Activated CD4-positive, alpha-beta T cell treated with anti-CD3 and anti-CD28 coated beads, Interleukin-2, amount 10 ng/mL, durations not matched to agents 24 days and 14 days (primary cell): ENCODE data around the gene DNAI7. TPM values are rescaled to one million over a fixed set of nuclear protein-coding genes. Genes with fewer than 3 reads are reported as not detected.

Source experiments
- DNase-seq: peaks from one replicate; pipeline ENCODE4 v3.0.0; 2022
- H3K27ac Mint-ChIP-seq: one replicate; pipeline ENCODE4 v1.8.0; 2022; ENCODE audit warnings: mild to moderate bottlenecking, mixed read lengths
- H3K27me3 Mint-ChIP-seq: one replicate; pipeline ENCODE4 v1.8.0; 2022; ENCODE audit warnings: mixed read lengths
- H3K36me3 Mint-ChIP-seq: one replicate; pipeline ENCODE4 v1.8.0; 2022; ENCODE audit warnings: low read depth, mild to moderate bottlenecking, mixed read lengths
- H3K4me1 Mint-ChIP-seq: one replicate; pipeline ENCODE4 v1.8.0; 2021; ENCODE audit warnings: mixed read lengths
- H3K4me3 Mint-ChIP-seq: one replicate; pipeline ENCODE4 v1.8.0; 2022; ENCODE audit warnings: mild to moderate bottlenecking, moderate library complexity, mixed read lengths
- H3K9me3 Mint-ChIP-seq: one replicate; pipeline ENCODE4 v1.8.0; 2021; ENCODE audit warnings: mixed read lengths
- intact Hi-C: fragments of 100-400 bp; cut with micrococcal nuclease; formaldehyde crosslinking; loops from one replicate; pipeline ENCODE4 v1.15.1; 2023
- total RNA-seq: library from RNA; stranded (reverse); gene quantifications from 2 replicates; pipeline ENCODE4 v1.2.3, GENCODE V29; 2022

DNAI7 gene
- total RNA-seq, 1 donor from 2014 or later: not detected

DNA sequence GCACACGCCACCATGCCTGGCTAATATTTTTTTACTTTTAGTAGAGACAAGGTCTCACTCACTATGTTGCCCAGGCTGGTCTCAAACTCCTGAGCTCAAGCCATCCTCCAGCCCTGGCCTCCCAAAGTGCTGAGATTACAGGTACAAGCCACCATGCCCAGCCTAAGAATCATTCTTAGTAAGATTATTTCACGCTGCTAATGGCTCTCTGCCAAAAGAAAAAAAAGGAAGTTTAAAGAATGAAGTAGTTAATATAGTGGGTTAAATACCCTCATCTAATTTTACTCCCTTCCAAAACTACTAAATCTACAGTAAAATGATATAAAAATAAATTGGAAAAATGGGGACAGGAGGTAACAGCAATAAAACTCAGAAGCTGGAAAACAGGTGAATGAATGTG, 2.6 kb upstream of the DNAI7 start:
- DNase-seq: no peak
- Mint-ChIP-seq H3K4me3 (no peak overlapping the region), H3K27ac (no peak overlapping the region), H3K27me3 (no peaks in the 10 kb centered on the region), H3K4me1 (peaks cover 23% of the 10 kb centered on the region), H3K9me3 (no peaks in the 10 kb centered on the region), H3K36me3 (peaks cover 16% of the 10 kb centered on the region)
- intact Hi-C loops: loop anchor here (5.0 to 10.0 kb wide), 3 partner anchors 125 to 397 kb away; no protein-coding TSS in a partner anchor

DNA sequence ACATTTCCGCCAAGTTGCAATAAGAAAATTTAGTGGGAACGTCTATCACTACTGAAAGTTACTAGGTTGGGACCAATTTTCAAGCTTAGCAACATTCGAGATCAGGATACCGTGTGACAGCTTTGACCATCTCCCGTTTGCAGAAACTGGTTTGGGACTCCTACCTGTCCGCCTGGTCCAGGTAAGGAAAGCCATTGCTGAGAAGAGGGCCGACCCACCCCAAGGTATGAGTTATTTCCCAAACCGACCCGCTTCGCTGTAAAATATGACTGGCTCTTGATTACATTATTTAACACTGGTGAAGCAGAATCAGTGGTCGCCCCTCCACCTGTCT, 271 bp downstream of the DNAI7 start:
- H3K4me3 Mint-ChIP-seq: peak overlapping the region; percentile 94
- H3K27ac Mint-ChIP-seq: peak overlapping the region; percentile 93
- peaks cover 23% of the 10 kb centered on the region for H3K4me1 Mint-ChIP-seq
- intact Hi-C loops: loop anchor here (1.0 to 10.0 kb wide), 7 partner anchors 56 to 400 kb away; partner anchors contain the start of gene KRAS
- H3K9me3 Mint-ChIP-seq: no peaks in the 10 kb centered on the region
- H3K36me3 Mint-ChIP-seq: peaks cover 8% of the 10 kb centered on the region
- no peaks in the 10 kb centered on the region for H3K27me3 Mint-ChIP-seq
- DNase-seq: no peak

- Mint-ChIP-seq H3K27me3 (no peaks in the 10 kb centered on the region), H3K4me3 (peak overlapping the region; percentile 94), H3K4me1 (peaks cover 23% of the 10 kb centered on the region), H3K36me3 (peaks cover 7% of the 10 kb centered on the region), H3K27ac (peak overlapping the region; percentile 93), H3K9me3 (no peaks in the 10 kb centered on the region)
- DNase-seq: no peak
- intact Hi-C loops: loop anchor here (2.0 to 10.0 kb wide), 3 partner anchors 141 to 401 kb away; a partner anchor contains a TSS
These were observed 746 bp downstream of the DNAI7 start for GRCh38 chr12:25194214-25194613.

DNA sequence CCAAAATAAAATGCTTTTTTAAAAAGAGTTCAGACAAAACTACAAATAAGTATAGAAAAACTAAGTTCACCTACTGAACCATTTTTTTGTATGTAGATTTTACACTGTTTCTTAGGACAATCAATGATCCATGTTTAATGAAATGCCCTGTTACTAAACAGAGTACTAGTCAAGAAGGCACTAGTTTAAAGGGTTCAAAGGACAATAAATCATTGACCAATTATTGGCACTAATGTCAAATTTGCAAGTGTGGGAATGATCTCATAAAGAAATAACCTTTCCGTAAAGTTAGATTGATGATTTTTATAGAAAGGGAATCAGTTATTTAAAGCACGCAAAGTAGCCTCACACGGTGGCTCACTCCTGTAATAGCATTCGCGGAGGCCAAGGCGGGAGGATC, 4.2 kb downstream of the DNAI7 start:
- intact Hi-C loops: loop anchor here (10.0 kb wide), 1 partner anchor 404 kb away; no protein-coding TSS in a partner anchor
- Mint-ChIP-seq H3K9me3 (no peaks in the 10 kb centered on the region), H3K36me3 (peaks cover 3% of the 10 kb centered on the region), H3K27ac (no peak overlapping the region), H3K4me1 (peaks cover 29% of the 10 kb centered on the region), H3K4me3 (no peak overlapping the region), H3K27me3 (no peaks in the 10 kb centered on the region)
- DNase-seq: no peak

DNA sequence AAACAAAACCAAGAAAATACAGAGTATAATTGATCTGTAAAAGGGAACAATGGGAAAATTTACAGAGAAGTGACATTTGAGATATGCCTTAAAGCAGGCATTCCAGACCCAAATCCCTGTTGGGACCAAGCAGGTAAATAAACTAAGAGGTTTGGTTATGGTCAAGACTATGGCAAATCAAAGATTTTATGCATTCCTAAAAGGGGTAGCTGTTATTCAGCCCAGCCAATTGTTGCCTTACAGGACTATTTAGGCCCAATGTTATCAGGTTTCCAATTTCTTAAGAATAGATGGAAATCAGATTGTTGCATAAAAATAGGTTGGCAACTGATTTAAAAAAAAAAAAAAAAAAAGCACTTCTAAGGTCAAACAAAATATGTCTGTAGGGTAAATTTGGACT, 5.3 kb downstream of the DNAI7 start:
- Mint-ChIP-seq H3K4me1 (peaks cover 20% of the 10 kb centered on the region), H3K4me3 (no peak overlapping the region), H3K27ac (no peak overlapping the region), H3K36me3 (no peaks in the 10 kb centered on the region), H3K9me3 (no peaks in the 10 kb centered on the region), H3K27me3 (no peaks in the 10 kb centered on the region)
- no peak for DNase-seq
- intact Hi-C loops: loop anchor here (10.0 kb wide), 1 partner anchor 405 kb away; no protein-coding TSS in a partner anchor

DNA sequence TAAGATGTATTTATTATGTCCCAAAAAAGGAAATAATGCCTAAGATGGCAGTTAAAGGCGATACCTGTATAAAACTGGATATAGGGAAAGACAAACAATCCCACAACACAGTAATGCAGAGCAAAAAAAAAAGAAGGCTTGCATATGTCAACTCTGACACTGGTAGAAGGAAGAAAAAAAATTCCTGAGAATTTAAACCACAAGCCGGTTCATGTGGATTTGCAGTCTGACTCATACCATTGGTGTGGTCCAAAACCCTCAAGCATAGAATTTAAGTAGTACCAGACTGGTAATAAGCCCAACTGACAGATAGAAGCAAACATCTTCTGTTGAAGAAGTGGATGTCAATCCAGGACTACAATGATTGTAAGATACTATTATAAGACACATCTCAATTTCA, 7.2 kb downstream of the DNAI7 start:
- Mint-ChIP-seq H3K9me3 (no peaks in the 10 kb centered on the region), H3K4me1 (peaks cover 19% of the 10 kb centered on the region), H3K4me3 (no peak overlapping the region), H3K27me3 (no peaks in the 10 kb centered on the region), H3K36me3 (no peaks in the 10 kb centered on the region), H3K27ac (no peak overlapping the region)
- intact Hi-C loops: no loop called here
- DNase-seq: no peak

- no peaks in the 10 kb centered on the region for H3K27me3 Mint-ChIP-seq
- no peaks in the 10 kb centered on the region for H3K36me3 Mint-ChIP-seq
- H3K9me3 Mint-ChIP-seq: no peaks in the 10 kb centered on the region
- H3K4me3 Mint-ChIP-seq: peak overlapping the region; percentile 72
- peak; percentile 67 for DNase-seq
- H3K27ac Mint-ChIP-seq: peak overlapping the region; percentile 63
- intact Hi-C loops: no loop called here
- H3K4me1 Mint-ChIP-seq: peaks cover 19% of the 10 kb centered on the region
These were observed 8.1 kb downstream of the DNAI7 start for GRCh38 chr12:25186788-25187402.

GRCh38 chr12:25186038-25186787, 8.7 kb downstream of the DNAI7 start:
- H3K4me1 Mint-ChIP-seq: peaks cover 19% of the 10 kb centered on the region
- H3K36me3 Mint-ChIP-seq: no peaks in the 10 kb centered on the region
- DNase-seq: no peak
- H3K9me3 Mint-ChIP-seq: no peaks in the 10 kb centered on the region
- no peaks in the 10 kb centered on the region for H3K27me3 Mint-ChIP-seq
- peak overlapping the region; percentile 3 for H3K27ac Mint-ChIP-seq
- intact Hi-C loops: no loop called here
- peak overlapping the region; percentile 72 for H3K4me3 Mint-ChIP-seq

DNA sequence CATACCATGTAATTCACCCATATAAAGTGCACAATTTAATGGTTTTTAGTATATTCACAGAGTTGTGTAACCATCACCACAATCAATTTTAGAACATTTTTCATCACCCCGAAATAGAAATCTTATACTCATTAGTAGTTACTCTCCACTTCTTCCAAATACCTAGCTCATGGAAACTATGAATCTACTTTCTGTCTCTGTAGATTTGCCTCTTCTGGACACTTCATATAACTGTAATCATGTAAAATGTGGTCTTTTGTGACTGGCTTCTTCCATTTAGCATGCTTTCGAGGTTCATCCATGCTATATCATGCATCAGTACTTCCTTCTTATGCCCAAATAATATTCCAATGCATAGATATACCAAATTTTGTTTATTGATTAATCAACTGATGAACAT, 10.8 kb downstream of the DNAI7 start:
- Mint-ChIP-seq H3K27ac (no peak overlapping the region), H3K9me3 (no peaks in the 10 kb centered on the region), H3K4me1 (peaks cover 19% of the 10 kb centered on the region), H3K4me3 (no peak overlapping the region), H3K36me3 (no peaks in the 10 kb centered on the region), H3K27me3 (peaks cover 4% of the 10 kb centered on the region)
- DNase-seq: no peak
- intact Hi-C loops: no loop called here

DNA sequence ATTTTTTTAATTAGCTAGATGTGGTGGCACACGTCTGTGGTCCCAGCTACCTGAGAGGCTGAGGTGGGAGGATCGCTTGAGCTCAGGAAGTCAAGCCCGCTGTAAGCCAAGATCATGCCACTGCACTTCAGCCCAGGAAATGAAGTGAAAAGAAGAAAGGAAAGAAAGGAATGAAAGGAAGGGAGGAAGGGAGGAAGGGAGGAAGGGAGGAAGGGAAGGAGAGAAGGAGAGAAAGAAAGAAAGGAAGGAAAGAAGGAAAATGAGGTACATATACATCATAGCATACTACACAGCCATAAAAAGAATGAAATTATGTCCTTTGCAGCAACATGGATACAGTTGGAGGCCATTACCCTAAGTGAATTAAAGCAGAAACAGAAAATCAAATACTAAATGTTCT, 12.2 kb downstream of the DNAI7 start:
- Mint-ChIP-seq H3K36me3 (no peaks in the 10 kb centered on the region), H3K27me3 (peaks cover 4% of the 10 kb centered on the region), H3K4me1 (peaks cover 17% of the 10 kb centered on the region), H3K4me3 (no peak overlapping the region), H3K27ac (no peak overlapping the region), H3K9me3 (no peaks in the 10 kb centered on the region)
- no peak for DNase-seq
- intact Hi-C loops: no loop called here

GRCh38 chr12:25162866-25163265, 32.1 kb downstream of the DNAI7 start:
- no peak overlapping the region for H3K27ac Mint-ChIP-seq
- H3K36me3 Mint-ChIP-seq: no peaks in the 10 kb centered on the region
- no peaks in the 10 kb centered on the region for H3K4me1 Mint-ChIP-seq
- intact Hi-C loops: no loop called here
- no peak for DNase-seq
- H3K27me3 Mint-ChIP-seq: peaks cover 8% of the 10 kb centered on the region
- H3K9me3 Mint-ChIP-seq: no peaks in the 10 kb centered on the region
- H3K4me3 Mint-ChIP-seq: no peak overlapping the region

GRCh38 chr12:25156061-25156460, 38.9 kb downstream of the DNAI7 start:
- Mint-ChIP-seq H3K9me3 (no peaks in the 10 kb centered on the region), H3K4me1 (peaks cover 2% of the 10 kb centered on the region), H3K36me3 (no peaks in the 10 kb centered on the region), H3K4me3 (no peak overlapping the region), H3K27me3 (peaks cover 9% of the 10 kb centered on the region), H3K27ac (no peak overlapping the region)
- no peak for DNase-seq
- intact Hi-C loops: no loop called here

- intact Hi-C loops: no loop called here
- Mint-ChIP-seq H3K36me3 (no peaks in the 10 kb centered on the region), H3K9me3 (no peaks in the 10 kb centered on the region), H3K4me1 (peaks cover 2% of the 10 kb centered on the region), H3K27ac (no peak overlapping the region), H3K4me3 (no peak overlapping the region), H3K27me3 (peaks cover 3% of the 10 kb centered on the region)
- peak; percentile 65 for DNase-seq
These were observed 39.9 kb downstream of the DNAI7 start for GRCh38 chr12:25155022-25155576.

GRCh38 chr12:25152055-25152454, 42.9 kb downstream of the DNAI7 start:
- Mint-ChIP-seq H3K4me1 (peaks cover 2% of the 10 kb centered on the region), H3K4me3 (no peak overlapping the region), H3K36me3 (no peaks in the 10 kb centered on the region), H3K27me3 (peaks cover 2% of the 10 kb centered on the region), H3K27ac (no peak overlapping the region), H3K9me3 (no peaks in the 10 kb centered on the region)
- DNase-seq: no peak
- intact Hi-C loops: no loop called here
